Endothelial cell of umbilical vein (primary cell): Measurements from ENCODE around the gene TGFA. TPM values are rescaled to one million over a fixed set of nuclear protein-coding genes. Genes with fewer than 3 reads are reported as not detected.

ENCODE experiments used
- BruUV-seq: library from RNA; stranded (reverse); fragments of 400-500 nt; replicated peaks from 2 replicates; lab custom pipeline; 2021; lab: Mats Ljungman, UMichigan
- CTCF ChIA-PET: fragments of 300-600, 350-600 bp; sonication (Branson Sonifier 250); formaldehyde crosslinking; loops from one replicate; lab custom pipeline; 2021; ENCODE audit warnings: antibody characterized with exemption, inconsistent platforms; lab: Charles Lee
- POLR2A ChIA-PET: fragments of 300-600, 350-600 bp; sonication (Branson Sonifier 250); formaldehyde crosslinking; loops from one replicate; lab custom pipeline; 2021; ENCODE audit warnings: antibody characterized with exemption, inconsistent platforms; lab: Charles Lee
- DNase-seq: peaks from one replicate; pipeline ENCODE4 v3.0.0-alpha.2; 2011; ENCODE audit warnings: low read depth, low spot score
- FAIRE-seq: peaks from 2 replicates; lab custom pipeline; 2011; peaks lifted over from hg19 to GRCh38; lab: Jason Lieb, UNC
- H2AFZ ChIP-seq: 2 replicates; pipeline ENCODE4 v1.6.0; 2012; ENCODE audit warnings: low read depth, low read length, control low read depth, inconsistent platforms
- H3K27ac ChIP-seq: 2 replicates; pipeline ENCODE4 v1.5.1; 2011; ENCODE audit warnings: low read depth, mild to moderate bottlenecking, control low read depth, low read length, moderate library complexity; ENCODE audit not compliant: insufficient read depth
- H3K27me3 ChIP-seq, 2 experiments: 2 replicates each; pipeline versions ENCODE4 v1.6.0 to v1.6.1; 2011; ENCODE audit warnings: low read length in 2 of 2, mixed read lengths in 1 of 2; ENCODE audit not compliant: control insufficient read depth in 2 of 2, insufficient read depth in 2 of 2
- H3K36me3 ChIP-seq, 2 experiments: 2 replicates in 1 of 2; 3 replicates in 1 of 2; pipeline ENCODE4 v1.5.1; 2011; ENCODE audit warnings: low read length in 2 of 2, mild to moderate bottlenecking in 1 of 2, moderate library complexity in 1 of 2; ENCODE audit not compliant: control insufficient read depth in 2 of 2, insufficient read depth in 2 of 2; ENCODE audit errors: extremely low read depth in 1 of 2
- H3K4me1 ChIP-seq: 3 replicates; pipeline ENCODE4 v1.5.1; 2011; ENCODE audit warnings: mild to moderate bottlenecking, low read length; ENCODE audit not compliant: control insufficient read depth, insufficient read depth; ENCODE audit errors: extremely low read depth
- H3K4me2 ChIP-seq: 2 replicates; pipeline ENCODE4 v1.6.1; 2011; ENCODE audit warnings: low read length, control low read depth, mixed read lengths; ENCODE audit not compliant: insufficient read depth
- H3K4me3 ChIP-seq, 3 experiments: fragments of 200-600 bp in 1 of 3; sonication (generic), shearing (Covaris generic) in 1 of 3; replicated peaks in 1 of 3; 2 replicates each; pipeline ENCODE4 v1.5.1; 2011 to 2016; ENCODE audit warnings: control low read depth in 3 of 3, low read length in 3 of 3, mild to moderate bottlenecking in 2 of 3, inconsistent platforms in 1 of 3, low read depth in 1 of 3, moderate library complexity in 1 of 3; ENCODE audit not compliant: insufficient read depth in 1 of 3
- H3K79me2 ChIP-seq: 2 replicates; pipeline ENCODE4 v1.6.0; 2012; ENCODE audit warnings: low read length, inconsistent platforms; ENCODE audit not compliant: control insufficient read depth, insufficient read depth
- H3K9ac ChIP-seq: replicated peaks from 2 replicates; pipeline ENCODE3; 2011; ENCODE audit warnings: low read length, control low read depth; ENCODE audit not compliant: insufficient read depth; ENCODE audit errors: extremely low read depth
- H3K9me1 ChIP-seq: replicated peaks from 3 replicates; pipeline ENCODE4 v1.6.0; 2011; ENCODE audit warnings: mild to moderate bottlenecking, low read length; ENCODE audit not compliant: control insufficient read depth, insufficient read depth; ENCODE audit errors: extremely low read depth
- H3K9me3 ChIP-seq: replicated peaks from 2 replicates; pipeline ENCODE4 v1.5.1; 2012; ENCODE audit warnings: low read length, inconsistent platforms; ENCODE audit not compliant: control insufficient read depth, insufficient read depth
- H4K20me1 ChIP-seq: replicated peaks from 2 replicates; pipeline ENCODE3; 2011; ENCODE audit warnings: mild to moderate bottlenecking, low read length; ENCODE audit not compliant: control insufficient read depth, insufficient read depth; ENCODE audit errors: extremely low read depth
- EZH2 ChIP-seq: IDR thresholded peaks from 2 replicates; pipeline ENCODE4 v1.6.1; 2012; ENCODE audit warnings: borderline replicate concordance, low read depth, mild to moderate bottlenecking, moderate library complexity, low read length, inconsistent platforms; ENCODE audit not compliant: severe bottlenecking
- FOS ChIP-seq: IDR thresholded peaks from 2 replicates; pipeline ENCODE4 v1.6.1; 2011; ENCODE audit warnings: mild to moderate bottlenecking, low read length, moderate library complexity, borderline replicate concordance; ENCODE audit not compliant: insufficient read depth
- GATA2 ChIP-seq: IDR thresholded peaks from 2 replicates; pipeline ENCODE4 v1.7.0; 2011; ENCODE audit warnings: low read depth, mild to moderate bottlenecking, moderate library complexity, mixed read lengths, low read length; ENCODE audit not compliant: insufficient read length, insufficient read depth
- JUN ChIP-seq: IDR thresholded peaks from 2 replicates; pipeline ENCODE4 v1.6.1; 2011; ENCODE audit warnings: borderline replicate concordance, low read depth; ENCODE audit not compliant: insufficient read length, insufficient read depth
- MYC ChIP-seq: IDR thresholded peaks from one replicate; pipeline ENCODE4 v1.6.1; 2011; ENCODE audit warnings: mild to moderate bottlenecking, low read depth, low read length
- POLR2A ChIP-seq: IDR thresholded peaks from 2 replicates; pipeline ENCODE4 v1.6.1; 2012; ENCODE audit warnings: low read depth, mild to moderate bottlenecking, control low read depth, low read length
- POLR2AphosphoS5 ChIP-seq: IDR thresholded peaks from 2 replicates; pipeline ENCODE4 v1.6.1; 2012; ENCODE audit warnings: low read depth, mild to moderate bottlenecking, control low read depth, low read length, moderate library complexity; ENCODE audit not compliant: insufficient read depth
- dilution Hi-C: fragments of 300-500 bp; cut with MboI; formaldehyde crosslinking; loops from one replicate; pipeline ENCODE4 v1.15.0; 2019; ENCODE audit warnings: low sequenced_read_pairs; ENCODE audit not compliant: extremely low pct_ligation_motif_present
- intact Hi-C: fragments of 100-400 bp; cut with micrococcal nuclease; formaldehyde crosslinking; loops from one replicate; pipeline ENCODE4 v1.10.0; 2022
- polyA plus RNA-seq, 4 experiments: library from polyadenylated mRNA; depleted of rRNA in 3 of 4; stranded (reverse) in 3 of 4; unstranded in 1 of 4; fragments of >200 nt; gene quantifications; 2 replicates each; pipeline versions ENCODE4 v1.2.1 to v1.2.3, GENCODE V29; 2011 to 2012; ENCODE audit warnings: missing spikeins in 1 of 4
- total RNA-seq: library from RNA; stranded (reverse); gene quantifications from 2 replicates; pipeline ENCODE4 v1.2.3, GENCODE V29; 2021
- TF ChIP-seq, protein P1 (sequence below), 2 donors: IDR thresholded peaks; 1 replicate in 1 of 2; 2 replicates in 1 of 2; pipeline ENCODE4 v1.5.1; 2011; ENCODE audit warnings: low read length in 2 of 2, mild to moderate bottlenecking in 2 of 2, moderate library complexity in 2 of 2, control low read depth in 1 of 2, inconsistent platforms in 1 of 2, low read depth in 1 of 2; ENCODE audit not compliant: insufficient read depth in 1 of 2; ENCODE audit errors: extremely low read depth in 1 of 2
- TF ChIP-seq, protein P2 (sequence below): IDR thresholded peaks from 2 replicates; pipeline ENCODE4 v1.6.1; 2011; ENCODE audit not compliant: insufficient read depth, insufficient read length

The TGFA gene
- total and polyA plus RNA-seq, 2 donors (not counting 3 experiments of a cell fraction or from before 2014, with no cell fraction given): 0.22 to 0.32 TPM

DNA sequence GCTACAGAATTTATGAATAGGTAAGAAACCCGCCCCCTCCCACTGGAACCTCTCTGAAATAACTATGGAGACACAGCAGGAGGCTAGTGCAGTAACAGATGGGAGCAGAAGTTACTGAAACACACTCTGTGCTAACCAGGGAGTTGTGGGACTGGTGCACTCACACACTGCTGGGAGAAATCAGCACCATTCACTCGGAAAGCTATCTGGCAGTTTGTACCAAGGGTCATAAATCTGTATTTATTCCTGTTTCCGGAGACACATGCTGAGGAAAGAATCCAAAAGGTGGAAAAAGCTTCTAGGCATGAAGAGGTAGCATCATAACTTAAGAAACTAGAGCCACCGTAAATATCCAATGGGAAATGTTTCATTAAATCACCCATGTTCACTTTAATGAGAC lies 39.9 kb downstream of the TGFA start:
- Histone ChIP-seq H3K36me3 (no peaks in the 10 kb centered on the region), H3K9me1 (no peaks in the 10 kb centered on the region), H4K20me1 (no peaks in the 10 kb centered on the region), H3K27ac (no peak overlapping the region), H3K4me2 (no peak overlapping the region), H2AFZ (no peak overlapping the region), H3K79me2 (no peaks in the 10 kb centered on the region), H3K4me1 (no peaks in the 10 kb centered on the region), H3K9ac (no peak overlapping the region), H3K4me3 (no peak overlapping the region), H3K9me3 (no peaks in the 10 kb centered on the region), H3K27me3 (no peaks in the 10 kb centered on the region)
- CTCF ChIA-PET: interaction anchor here (2.0 kb wide), 1 partner anchor 104 kb away, joined by 8 read pairs; no protein-coding TSS in a partner anchor
- DNase-seq: no peak
- BruUV-seq: no TSS peak
- FAIRE-seq: no peak
- POLR2A ChIA-PET: no interaction called here
- intact Hi-C loops: no loop called here
- TF ChIP-seq POLR2A: no peak
- dilution Hi-C loops: no loop called here

DNA sequence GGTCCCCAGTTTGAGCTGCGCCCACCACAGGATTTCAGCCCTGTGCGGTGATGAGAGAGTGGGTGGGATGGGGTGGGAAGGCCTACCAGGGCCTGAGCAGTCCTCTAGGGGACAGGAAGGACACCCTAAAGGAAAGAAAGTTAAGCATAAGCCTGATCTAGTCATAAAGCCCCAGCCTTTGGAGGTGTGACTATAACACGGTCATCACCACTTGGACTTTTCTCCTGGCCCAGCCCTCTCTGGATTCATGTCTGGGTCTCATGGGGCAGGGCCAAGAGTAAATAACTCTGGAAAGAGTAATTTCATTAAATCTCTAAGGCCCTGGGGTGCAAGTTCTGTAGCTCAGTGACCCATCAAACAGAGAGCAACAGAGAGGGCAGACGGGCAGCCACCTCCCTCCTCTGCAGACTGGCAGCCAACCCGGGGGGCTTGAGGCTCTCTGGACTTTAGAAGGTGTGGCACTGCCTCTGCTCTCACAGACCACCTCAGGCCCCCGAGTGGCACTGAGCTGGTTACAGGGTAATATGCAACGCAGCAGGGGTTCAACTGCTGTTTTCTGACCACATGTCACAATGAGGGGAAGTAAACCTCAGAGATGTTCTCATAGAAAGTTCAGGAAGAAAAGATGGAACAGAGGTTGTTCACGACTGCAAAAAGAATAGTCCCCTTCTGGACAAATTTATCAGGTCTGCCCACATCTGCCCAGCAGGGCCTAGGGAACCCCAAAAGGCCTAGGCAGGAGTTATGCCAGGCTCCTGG lies 41.5 kb downstream of the TGFA start:
- TF ChIP-seq JUN (no peak), MYC (no peak), POLR2AphosphoS5 (no peak), FOS (no peak), EZH2 (no peak), GATA2 (no peak), POLR2A (no peak)
- TF ChIP-seq, protein P1, sequence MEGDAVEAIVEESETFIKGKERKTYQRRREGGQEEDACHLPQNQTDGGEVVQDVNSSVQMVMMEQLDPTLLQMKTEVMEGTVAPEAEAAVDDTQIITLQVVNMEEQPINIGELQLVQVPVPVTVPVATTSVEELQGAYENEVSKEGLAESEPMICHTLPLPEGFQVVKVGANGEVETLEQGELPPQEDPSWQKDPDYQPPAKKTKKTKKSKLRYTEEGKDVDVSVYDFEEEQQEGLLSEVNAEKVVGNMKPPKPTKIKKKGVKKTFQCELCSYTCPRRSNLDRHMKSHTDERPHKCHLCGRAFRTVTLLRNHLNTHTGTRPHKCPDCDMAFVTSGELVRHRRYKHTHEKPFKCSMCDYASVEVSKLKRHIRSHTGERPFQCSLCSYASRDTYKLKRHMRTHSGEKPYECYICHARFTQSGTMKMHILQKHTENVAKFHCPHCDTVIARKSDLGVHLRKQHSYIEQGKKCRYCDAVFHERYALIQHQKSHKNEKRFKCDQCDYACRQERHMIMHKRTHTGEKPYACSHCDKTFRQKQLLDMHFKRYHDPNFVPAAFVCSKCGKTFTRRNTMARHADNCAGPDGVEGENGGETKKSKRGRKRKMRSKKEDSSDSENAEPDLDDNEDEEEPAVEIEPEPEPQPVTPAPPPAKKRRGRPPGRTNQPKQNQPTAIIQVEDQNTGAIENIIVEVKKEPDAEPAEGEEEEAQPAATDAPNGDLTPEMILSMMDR (IDR thresholded peaks at IDR 0.05; ENCODE audit: extremely low read depth in 1 of 2, insufficient read depth in 1 of 2, low read depth in 1 of 2, low read length in 2 of 2): no peak
- TF ChIP-seq, protein P2, sequence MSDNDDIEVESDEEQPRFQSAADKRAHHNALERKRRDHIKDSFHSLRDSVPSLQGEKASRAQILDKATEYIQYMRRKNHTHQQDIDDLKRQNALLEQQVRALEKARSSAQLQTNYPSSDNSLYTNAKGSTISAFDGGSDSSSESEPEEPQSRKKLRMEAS: no peak
- ChIA-PET CTCF (no interaction called here), POLR2A (no interaction called here)
- H2AFZ ChIP-seq: no peak overlapping the region
- H3K27ac ChIP-seq: no peak overlapping the region
- no TSS peak for BruUV-seq
- no peak for DNase-seq
- no peak overlapping the region for H3K4me2 ChIP-seq
- H3K36me3 ChIP-seq: no peaks in the 10 kb centered on the region
- H3K79me2 ChIP-seq: no peaks in the 10 kb centered on the region
- no peaks in the 10 kb centered on the region for H4K20me1 ChIP-seq
- H3K9me3 ChIP-seq: no peaks in the 10 kb centered on the region
- H3K9ac ChIP-seq: no peak overlapping the region
- H3K4me1 ChIP-seq: no peaks in the 10 kb centered on the region
- FAIRE-seq: no peak
- no peaks in the 10 kb centered on the region for H3K27me3 ChIP-seq
- no peak overlapping the region for H3K4me3 ChIP-seq
- intact Hi-C loops (no loop called here), dilution Hi-C loops (no loop called here)
- H3K9me1 ChIP-seq: no peaks in the 10 kb centered on the region
